IMR-90 (cell line): Measurements from ENCODE around the gene RPS6KA5.

Experiments used
- BHLHE40 ChIP-seq: fragments of 150-350 bp; IDR thresholded peaks from 2 replicates; pipeline ENCODE4 v1.6.1; 2016; ENCODE audit warnings: mild to moderate bottlenecking, low read depth, low read length
- CEBPB ChIP-seq: IDR thresholded peaks from 2 replicates; pipeline ENCODE4 v1.6.1; 2012; ENCODE audit warnings: low read depth, low read length, improper control_type of control experiment
- CHD1 ChIP-seq: IDR thresholded peaks from 2 replicates; pipeline ENCODE4 v1.6.1; 2012; ENCODE audit warnings: low read depth, low read length, improper control_type of control experiment
- CTCF ChIP-seq: conservative IDR thresholded peaks from 2 replicates; pipeline ENCODE4 v1.5.1; 2012; ENCODE audit warnings: mild to moderate bottlenecking, low read depth, low read length, improper control_type of control experiment
- ELK1 ChIP-seq: fragments of 150-350 bp; IDR thresholded peaks from 2 replicates; pipeline ENCODE4 v1.6.1; 2016; ENCODE audit warnings: low read depth, mild to moderate bottlenecking, low read length, moderate library complexity, borderline replicate concordance
- FOS ChIP-seq: fragments of 150-350 bp; IDR thresholded peaks from 2 replicates; pipeline ENCODE4 v1.6.1; 2016; ENCODE audit warnings: low read depth, low read length
- MAFK ChIP-seq: IDR thresholded peaks from 2 replicates; pipeline ENCODE4 v1.6.1; 2012; ENCODE audit warnings: low read depth, low read length, improper control_type of control experiment
- MAZ ChIP-seq: IDR thresholded peaks from 2 replicates; pipeline ENCODE4 v1.6.1; 2012; ENCODE audit warnings: low read depth, mild to moderate bottlenecking, low read length, improper control_type of control experiment, moderate library complexity, borderline replicate concordance
- POLR2A ChIP-seq: IDR thresholded peaks from 2 replicates; pipeline ENCODE4 v1.6.1; 2012; ENCODE audit warnings: mild to moderate bottlenecking, low read depth, low read length
- RAD21 ChIP-seq: IDR thresholded peaks from 2 replicates; pipeline ENCODE4 v1.6.1; 2012; ENCODE audit warnings: low read length, improper control_type of control experiment
- RCOR1 ChIP-seq: IDR thresholded peaks from 2 replicates; pipeline ENCODE4 v1.6.1; 2012; ENCODE audit warnings: mild to moderate bottlenecking, low read length, improper control_type of control experiment; ENCODE audit not compliant: insufficient replicate concordance
- RFX5 ChIP-seq: IDR thresholded peaks from 2 replicates; pipeline ENCODE4 v1.8.0; 2012; ENCODE audit warnings: low read depth, mild to moderate bottlenecking, low read length, moderate library complexity

GRCh38 chr14:91032248-91032647 lies 28.2 kb downstream of the RPS6KA5 start:
- no peak for TF ChIP-seq MAZ
- TF ChIP-seq CTCF = no peak
- no peak for TF ChIP-seq CHD1
- no peak for TF ChIP-seq POLR2A
- TF ChIP-seq RFX5 = no peak
- TF ChIP-seq FOS = no peak
- no peak for TF ChIP-seq BHLHE40
- no peak for TF ChIP-seq CEBPB
- TF ChIP-seq MAFK = no peak
- no peak for TF ChIP-seq RCOR1
- TF ChIP-seq ELK1 = no peak
- TF ChIP-seq RAD21 = no peak
